ENCODE data around the gene TAF13. TPM values are rescaled to one million over a fixed set of nuclear protein-coding genes. Genes with fewer than 3 reads are reported as not detected.

The TAF13 gene
- total RNA-seq, 1 donor from 2014 or later = 42.3 TPM

- TF ChIP-seq CTCF (IDR thresholded peaks at IDR 0.05) = no peak
- no peak overlapping the region for H3K4me3 Mint-ChIP-seq (ENCODE audit: unreplicated experiment)
- DNase-seq (ENCODE audit: extremely low spot score, unreplicated experiment) = no peak
Measured at GRCh38 chr1:109084563-109085517, 9.0 kb upstream of the TAF13 start.

GRCh38 chr1:109083923-109084322 is 8.1 kb upstream of the TAF13 start:
- Mint-ChIP-seq H3K27me3 (ENCODE audit: unreplicated experiment) (no peaks in the 10 kb centered on the region), H3K36me3 (ENCODE audit: unreplicated experiment) (no peaks in the 10 kb centered on the region), H3K4me3 (ENCODE audit: unreplicated experiment) (no peak overlapping the region), H3K27ac (ENCODE audit: unreplicated experiment) (no peak overlapping the region), H3K4me1 (ENCODE audit: unreplicated experiment) (peaks cover 4% of the 10 kb centered on the region), H3K9me3 (ENCODE audit: unreplicated experiment) (no peaks in the 10 kb centered on the region)
- DNase-seq (ENCODE audit: extremely low spot score, unreplicated experiment) = no peak
- TF ChIP-seq CTCF (IDR thresholded peaks at IDR 0.05) = no peak

More at GRCh38 chr1:109084563-109085517, 9.0 kb upstream of the TAF13 start:
- no peaks in the 10 kb centered on the region for H3K27me3 Mint-ChIP-seq (ENCODE audit: unreplicated experiment)
- H3K36me3 Mint-ChIP-seq (ENCODE audit: unreplicated experiment) = no peaks in the 10 kb centered on the region
- no peaks in the 10 kb centered on the region for H3K9me3 Mint-ChIP-seq (ENCODE audit: unreplicated experiment)
- peaks cover 4% of the 10 kb centered on the region for H3K4me1 Mint-ChIP-seq (ENCODE audit: unreplicated experiment)
- no peak overlapping the region for H3K27ac Mint-ChIP-seq (ENCODE audit: unreplicated experiment)

GRCh38 chr1:109083501-109083900 is 7.7 kb upstream of the TAF13 start:
- Mint-ChIP-seq H3K4me1 (ENCODE audit: unreplicated experiment) (peaks cover 4% of the 10 kb centered on the region), H3K36me3 (ENCODE audit: unreplicated experiment) (no peaks in the 10 kb centered on the region), H3K9me3 (ENCODE audit: unreplicated experiment) (no peaks in the 10 kb centered on the region), H3K27ac (ENCODE audit: unreplicated experiment) (no peak overlapping the region), H3K27me3 (ENCODE audit: unreplicated experiment) (no peaks in the 10 kb centered on the region), H3K4me3 (ENCODE audit: unreplicated experiment) (no peak overlapping the region)
- TF ChIP-seq CTCF (IDR thresholded peaks at IDR 0.05) = no peak
- no peak for DNase-seq (ENCODE audit: extremely low spot score, unreplicated experiment)

GRCh38 chr1:109080441-109081082 is 4.8 kb upstream of the TAF13 start:
- no peaks in the 10 kb centered on the region for H3K9me3 Mint-ChIP-seq (ENCODE audit: unreplicated experiment)
- no peaks in the 10 kb centered on the region for H3K36me3 Mint-ChIP-seq (ENCODE audit: unreplicated experiment)
- no peaks in the 10 kb centered on the region for H3K27me3 Mint-ChIP-seq (ENCODE audit: unreplicated experiment)
- peaks cover 9% of the 10 kb centered on the region for H3K4me1 Mint-ChIP-seq (ENCODE audit: unreplicated experiment)
- H3K27ac Mint-ChIP-seq (ENCODE audit: unreplicated experiment) = peak overlapping the region; percentile 72
- no peak for TF ChIP-seq CTCF (IDR thresholded peaks at IDR 0.05)
- DNase-seq (ENCODE audit: extremely low spot score, unreplicated experiment) = no peak
- no peak overlapping the region for H3K4me3 Mint-ChIP-seq (ENCODE audit: unreplicated experiment)

GRCh38 chr1:109079240-109079622 is 3.4 kb upstream of the TAF13 start:
- no peak for TF ChIP-seq CTCF (IDR thresholded peaks at IDR 0.05)
- no peaks in the 10 kb centered on the region for H3K36me3 Mint-ChIP-seq (ENCODE audit: unreplicated experiment)
- H3K4me1 Mint-ChIP-seq (ENCODE audit: unreplicated experiment) = peaks cover 18% of the 10 kb centered on the region
- H3K4me3 Mint-ChIP-seq (ENCODE audit: unreplicated experiment) = no peak overlapping the region
- H3K9me3 Mint-ChIP-seq (ENCODE audit: unreplicated experiment) = no peaks in the 10 kb centered on the region
- H3K27me3 Mint-ChIP-seq (ENCODE audit: unreplicated experiment) = no peaks in the 10 kb centered on the region
- DNase-seq (ENCODE audit: extremely low spot score, unreplicated experiment) = no peak
- no peak overlapping the region for H3K27ac Mint-ChIP-seq (ENCODE audit: unreplicated experiment)
